NCI-H524 treated with DMSO at 0.1 percent for 48 hours (cell line): ENCODE measurements around the gene GNA15.

ENCODE experiments used
- DNase-seq: peaks from one replicate; lab custom pipeline; 2025; lab: John Stamatoyannopoulos, UW

GNA15 gene

GRCh38 chr19:3208317-3209207 lies 72.7 kb downstream of the GNA15 start:
- DNase-seq: no peak

- no peak for DNase-seq
Observed at GRCh38 chr19:3210347-3211017, 74.6 kb downstream of the GNA15 start.

- no peak for DNase-seq
Observed at GRCh38 chr19:3211191-3211590, 75.4 kb downstream of the GNA15 start.

GRCh38 chr19:3213159-3213558 lies 77.3 kb downstream of the GNA15 start:
- DNase-seq: no peak
